ENCODE measurements around the gene CALML4. TPM values are rescaled to one million over a fixed set of nuclear protein-coding genes. Genes with fewer than 3 reads are reported as not detected.
"Not testable (repeated sequence)": the region's sequence is repeated elsewhere in the genome, so short reads cannot be mapped to it uniquely, and the experiment has no call there.

Gene CALML4
- total RNA-seq, 2 donors from 2014 or later = 5.1 to 18.7 TPM

- H3K27ac Mint-ChIP-seq = peak overlapping the region in 1 of 2 donors; percentile 31
- no peak for ATAC-seq
- no peak for DNase-seq (ENCODE audit: low spot score)
- no peaks in the 10 kb centered on the region for H3K27me3 Mint-ChIP-seq
- no peaks in the 10 kb centered on the region for H3K9me3 Mint-ChIP-seq
- H3K36me3 Mint-ChIP-seq = no peaks in the 10 kb centered on the region
- peaks cover 5 to 7% of the 10 kb centered on the region in 2 donors for H3K4me1 Mint-ChIP-seq (ENCODE audit: low read depth in 2 of 2)
- no peak overlapping the region for H3K4me3 Mint-ChIP-seq
These were observed 3.6 kb upstream of the CALML4 start for GRCh38 chr15:68208636-68209240.

- no peak for ATAC-seq
- no peak for DNase-seq (ENCODE audit: low spot score)
- Mint-ChIP-seq H3K9me3 (no peaks in the 10 kb centered on the region), H3K4me3 (no peak overlapping the region), H3K27ac (peak overlapping the region in 1 of 2 donors; percentile 31), H3K36me3 (no peaks in the 10 kb centered on the region), H3K27me3 (no peaks in the 10 kb centered on the region), H3K4me1 (ENCODE audit: low read depth in 2 of 2) (peaks cover 5 to 7% of the 10 kb centered on the region in 2 donors)
These were observed 3.0 kb upstream of the CALML4 start for GRCh38 chr15:68208136-68208535.

- no peak overlapping the region for H3K27ac Mint-ChIP-seq
- H3K27me3 Mint-ChIP-seq = no peaks in the 10 kb centered on the region
- ATAC-seq (no peak), DNase-seq (ENCODE audit: low spot score) (no peak)
- peaks cover 5 to 7% of the 10 kb centered on the region in 2 donors for H3K4me1 Mint-ChIP-seq (ENCODE audit: low read depth in 2 of 2)
- no peaks in the 10 kb centered on the region for H3K9me3 Mint-ChIP-seq
- no peak overlapping the region for H3K4me3 Mint-ChIP-seq
- no peaks in the 10 kb centered on the region for H3K36me3 Mint-ChIP-seq
These were observed 2.2 kb upstream of the CALML4 start for GRCh38 chr15:68207176-68207935.

- no peaks in the 10 kb centered on the region for H3K27me3 Mint-ChIP-seq
- H3K36me3 Mint-ChIP-seq = no peaks in the 10 kb centered on the region
- H3K27ac Mint-ChIP-seq = peak overlapping the region in 1 of 2 donors; percentile 31
- DNase-seq (ENCODE audit: low spot score) = no peak
- ATAC-seq = no peak
- H3K4me1 Mint-ChIP-seq (ENCODE audit: low read depth in 2 of 2) = peaks cover 5 to 9% of the 10 kb centered on the region in 2 donors
- no peaks in the 10 kb centered on the region for H3K9me3 Mint-ChIP-seq
- no peak overlapping the region for H3K4me3 Mint-ChIP-seq
These were observed 1.6 kb upstream of the CALML4 start for GRCh38 chr15:68206711-68207151.

GRCh38 chr15:68205954-68206539 lies 915 bp upstream of the CALML4 start:
- Mint-ChIP-seq H3K27me3 (no peaks in the 10 kb centered on the region), H3K4me1 (ENCODE audit: low read depth in 2 of 2) (peaks cover 5 to 12% of the 10 kb centered on the region in 2 donors), H3K4me3 (no peak overlapping the region), H3K9me3 (no peaks in the 10 kb centered on the region), H3K27ac (peak overlapping the region in 1 of 2 donors; percentile 31), H3K36me3 (no peaks in the 10 kb centered on the region)
- DNase-seq (ENCODE audit: low spot score) (no peak), ATAC-seq (no peak)

GRCh38 chr15:68205558-68205944 lies 419 bp upstream of the CALML4 start:
- Mint-ChIP-seq H3K4me3 (no peak overlapping the region), H3K27ac (no peak overlapping the region)
- no peak for ATAC-seq

GRCh38 chr15:68204361-68204760 lies 771 bp downstream of the CALML4 start:
- Mint-ChIP-seq H3K36me3 (no peaks in the 10 kb centered on the region), H3K4me3 (no peak overlapping the region), H3K4me1 (ENCODE audit: low read depth in 2 of 2) (peaks cover 0 to 10% of the 10 kb centered on the region in 2 donors), H3K9me3 (no peaks in the 10 kb centered on the region), H3K27ac (no peak overlapping the region), H3K27me3 (no peaks in the 10 kb centered on the region)
- DNase-seq (ENCODE audit: low spot score) (no peak), ATAC-seq (no peak)

More at GRCh38 chr15:68205558-68205944, 419 bp upstream of the CALML4 start:
- Mint-ChIP-seq H3K4me1 (ENCODE audit: low read depth in 2 of 2) (peaks cover 5 to 12% of the 10 kb centered on the region in 2 donors), H3K27me3 (no peaks in the 10 kb centered on the region), H3K9me3 (no peaks in the 10 kb centered on the region), H3K36me3 (no peaks in the 10 kb centered on the region)
- DNase-seq (ENCODE audit: low spot score) = no peak

GRCh38 chr15:68203956-68204355 lies 1.2 kb downstream of the CALML4 start:
- H3K4me3 Mint-ChIP-seq = no peak overlapping the region
- no peak for DNase-seq (ENCODE audit: low spot score)
- ATAC-seq = no peak
- H3K36me3 Mint-ChIP-seq = no peaks in the 10 kb centered on the region
- H3K9me3 Mint-ChIP-seq = no peaks in the 10 kb centered on the region
- no peaks in the 10 kb centered on the region for H3K27me3 Mint-ChIP-seq
- H3K4me1 Mint-ChIP-seq (ENCODE audit: low read depth in 2 of 2) = peaks cover 0 to 10% of the 10 kb centered on the region in 2 donors
- no peak overlapping the region for H3K27ac Mint-ChIP-seq

GRCh38 chr15:68203486-68203885 lies 1.6 kb downstream of the CALML4 start:
- no peak for DNase-seq (ENCODE audit: low spot score)
- Mint-ChIP-seq H3K4me3 (no peak overlapping the region), H3K36me3 (no peaks in the 10 kb centered on the region), H3K4me1 (ENCODE audit: low read depth in 2 of 2) (peaks cover 0 to 10% of the 10 kb centered on the region in 2 donors), H3K27me3 (no peaks in the 10 kb centered on the region), H3K27ac (no peak overlapping the region), H3K9me3 (no peaks in the 10 kb centered on the region)
- no peak for ATAC-seq

GRCh38 chr15:68202994-68203393 lies 2.1 kb downstream of the CALML4 start:
- not testable (repeated sequence) for H3K27ac Mint-ChIP-seq; H3K4me1 Mint-ChIP-seq (ENCODE audit: low read depth in 2 of 2); H3K36me3 Mint-ChIP-seq; DNase-seq (ENCODE audit: low spot score); H3K27me3 Mint-ChIP-seq; H3K4me3 Mint-ChIP-seq; ATAC-seq; H3K9me3 Mint-ChIP-seq

- H3K36me3 Mint-ChIP-seq = no peaks in the 10 kb centered on the region
- DNase-seq (ENCODE audit: low spot score) = no peak
- H3K4me3 Mint-ChIP-seq = no peak overlapping the region
- no peaks in the 10 kb centered on the region for H3K27me3 Mint-ChIP-seq
- ATAC-seq = no peak
- no peaks in the 10 kb centered on the region for H3K9me3 Mint-ChIP-seq
- H3K4me1 Mint-ChIP-seq (ENCODE audit: low read depth in 2 of 2) = peaks cover 0 to 14% of the 10 kb centered on the region in 2 donors
- no peak overlapping the region for H3K27ac Mint-ChIP-seq
These were observed 3.3 kb downstream of the CALML4 start for GRCh38 chr15:68201879-68202261.

GRCh38 chr15:68201153-68201878 lies 3.8 kb downstream of the CALML4 start:
- Mint-ChIP-seq H3K27me3 (no peaks in the 10 kb centered on the region), H3K4me1 (ENCODE audit: low read depth in 2 of 2) (peaks cover 0 to 14% of the 10 kb centered on the region in 2 donors), H3K4me3 (no peak overlapping the region), H3K9me3 (no peaks in the 10 kb centered on the region), H3K27ac (no peak overlapping the region), H3K36me3 (no peaks in the 10 kb centered on the region)
- ATAC-seq (no peak), DNase-seq (ENCODE audit: low spot score) (no peak)

- Mint-ChIP-seq H3K9me3 (no peaks in the 10 kb centered on the region), H3K36me3 (no peaks in the 10 kb centered on the region), H3K4me1 (ENCODE audit: low read depth in 2 of 2) (peaks cover 0 to 19% of the 10 kb centered on the region in 2 donors), H3K4me3 (no peak overlapping the region), H3K27me3 (no peaks in the 10 kb centered on the region), H3K27ac (peak overlapping the region in 1 of 2 donors; percentile 66)
- DNase-seq (ENCODE audit: low spot score) (no peak), ATAC-seq (no peak)
These were observed 4.9 kb downstream of the CALML4 start for GRCh38 chr15:68200016-68200861.

Measured in natural killer cell treated with Interleukin-12 subunit alpha and Interleukin-12 subunit beta and Interleukin-15 and Interleukin-18, amount 100 ng/mL, for 72 hours (primary cell).